Activated T-helper 1 cell treated with anti-CD3 and anti-CD28 coated beads, Interleukin-12 subunit alpha, Interleukin-12 subunit beta, Interleukin-2, Interleukin-4 antibody, amounts not matched to agents 30 ng/mL and 10 ng/mL and 1 ng/mL, durations not matched to agents 14 hours and 24 hours and 36 hours (primary cell): ENCODE measurements around the gene PAX7. TPM values are rescaled to one million over a fixed set of nuclear protein-coding genes. Genes with fewer than 3 reads are reported as not detected.
"Not testable (repeated sequence)": the region's sequence is repeated elsewhere in the genome, so short reads cannot be mapped to it uniquely, and the experiment has no call there.

Experiments
- DNase-seq: peaks from one replicate; pipeline ENCODE4 v3.0.0; 2021; ENCODE audit warnings: low spot score
- H3K27ac Mint-ChIP-seq: one replicate; pipeline ENCODE4 v1.8.0; 2021; ENCODE audit warnings: mild to moderate bottlenecking, mixed read lengths
- H3K27me3 Mint-ChIP-seq: one replicate; pipeline ENCODE4 v1.8.0; 2022; ENCODE audit warnings: mild to moderate bottlenecking, moderate library complexity, mixed read lengths; ENCODE audit not compliant: insufficient read depth
- H3K36me3 Mint-ChIP-seq: one replicate; pipeline ENCODE4 v1.8.0; 2021; ENCODE audit warnings: low read depth, mixed read lengths
- H3K4me1 Mint-ChIP-seq: one replicate; pipeline ENCODE4 v1.8.0; 2021; ENCODE audit warnings: low read depth, mixed read lengths
- H3K4me3 Mint-ChIP-seq: one replicate; pipeline ENCODE4 v1.8.0; 2021; ENCODE audit warnings: mild to moderate bottlenecking, moderate library complexity, mixed read lengths
- H3K9me3 Mint-ChIP-seq: one replicate; pipeline ENCODE4 v1.8.0; 2021; ENCODE audit warnings: mixed read lengths
- intact Hi-C: fragments of 100-400 bp; cut with micrococcal nuclease; formaldehyde crosslinking; loops from one replicate; pipeline ENCODE4 v1.15.1; 2024
- total RNA-seq: library from RNA; stranded (reverse); gene quantifications from 2 replicates; pipeline ENCODE4 v1.2.3, GENCODE V29; 2022

PAX7 gene
- total RNA-seq: not detected in 2 replicates

DNA sequence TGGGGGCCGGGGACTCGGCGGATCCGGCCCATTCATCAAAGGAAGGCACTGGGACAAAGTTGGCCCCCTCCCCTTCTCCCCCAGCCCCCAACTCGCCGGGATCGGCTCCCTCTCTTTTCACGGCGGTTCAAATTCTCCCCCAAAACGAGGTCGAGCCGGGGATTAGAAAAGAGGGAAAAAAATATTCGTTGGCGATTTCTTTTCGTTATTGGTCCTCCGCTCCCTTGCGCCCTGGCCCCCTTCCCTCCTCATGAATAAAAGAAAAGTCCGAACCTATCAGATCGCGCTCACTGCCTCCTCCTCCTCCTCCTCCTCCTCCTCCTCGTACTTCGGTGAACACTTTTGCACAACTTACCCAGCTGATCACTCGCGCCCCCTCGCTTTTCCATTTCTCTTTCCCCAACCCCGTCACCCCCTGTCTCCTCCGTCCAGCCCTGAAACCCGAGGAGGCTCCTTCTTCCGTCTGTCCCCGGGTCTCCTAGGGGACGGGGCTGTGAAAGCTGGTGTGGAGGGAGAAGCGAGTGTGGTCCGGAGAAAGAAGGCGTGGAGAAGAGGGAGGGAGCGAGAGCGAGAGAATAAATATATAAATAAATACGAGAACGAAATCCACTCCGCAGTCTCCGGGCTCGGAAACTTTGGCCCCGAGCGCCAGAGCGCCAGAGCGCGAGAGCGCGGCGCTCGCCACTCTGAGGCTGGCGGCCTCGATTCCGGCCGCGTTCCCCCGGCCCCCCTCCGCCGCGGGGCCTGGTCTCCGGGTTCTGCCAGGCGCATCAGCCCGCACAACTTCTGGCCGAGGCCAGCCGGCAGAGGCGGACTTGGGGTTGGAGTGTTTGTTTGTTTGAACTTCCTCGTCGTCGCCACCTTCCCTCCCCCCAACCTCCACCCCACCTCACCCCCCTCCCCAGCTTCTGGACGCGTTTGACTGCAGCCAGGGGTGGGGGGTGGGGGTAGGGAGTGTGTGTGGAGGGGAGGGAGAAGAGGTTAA is at the start of gene PAX7:
TSS of gene PAX7 (plus strand) at position 336 of the 985 bp plus-strand sequence. CDS start 758 bp downstream, outside the sequence.
- Mint-ChIP-seq H3K4me1 (no peaks in the 10 kb centered on the region), H3K27ac (peak within 1 kb of the TSS; percentile 68), H3K4me3 (no peak within 1 kb of the TSS), H3K36me3 (peaks cover 10% of the 10 kb centered on the region), H3K27me3 (peaks cover 80% of the 10 kb centered on the region), H3K9me3 (no peaks in the 10 kb centered on the region)
- intact Hi-C loops: loop anchor here (10.0 kb wide), 1 partner anchor 1854 kb away; the partner anchor contains the start of gene CAMK2N1
- DNase-seq: no peak

GRCh38 chr1:18581420-18581880 is 49.2 kb upstream of the PAX7 start:
- no peak overlapping the region for H3K4me3 Mint-ChIP-seq
- H3K27ac Mint-ChIP-seq: no peak overlapping the region
- peak; percentile 9 for DNase-seq
- no peaks in the 10 kb centered on the region for H3K36me3 Mint-ChIP-seq
- H3K27me3 Mint-ChIP-seq: peaks cover 1% of the 10 kb centered on the region
- intact Hi-C loops: loop anchor here (5.0 kb wide), 1 partner anchor 919 kb away; no protein-coding TSS in a partner anchor
- no peaks in the 10 kb centered on the region for H3K9me3 Mint-ChIP-seq
- H3K4me1 Mint-ChIP-seq: no peaks in the 10 kb centered on the region

GRCh38 chr1:18582890-18583289 is 47.8 kb upstream of the PAX7 start:
- Mint-ChIP-seq H3K27me3 (peaks cover 1% of the 10 kb centered on the region), H3K4me1 (no peaks in the 10 kb centered on the region), H3K27ac (no peak overlapping the region), H3K4me3 (no peak overlapping the region), H3K36me3 (no peaks in the 10 kb centered on the region), H3K9me3 (no peaks in the 10 kb centered on the region)
- no peak for DNase-seq
- intact Hi-C loops: loop anchor here (5.0 kb wide), 1 partner anchor 921 kb away; no protein-coding TSS in a partner anchor

DNA sequence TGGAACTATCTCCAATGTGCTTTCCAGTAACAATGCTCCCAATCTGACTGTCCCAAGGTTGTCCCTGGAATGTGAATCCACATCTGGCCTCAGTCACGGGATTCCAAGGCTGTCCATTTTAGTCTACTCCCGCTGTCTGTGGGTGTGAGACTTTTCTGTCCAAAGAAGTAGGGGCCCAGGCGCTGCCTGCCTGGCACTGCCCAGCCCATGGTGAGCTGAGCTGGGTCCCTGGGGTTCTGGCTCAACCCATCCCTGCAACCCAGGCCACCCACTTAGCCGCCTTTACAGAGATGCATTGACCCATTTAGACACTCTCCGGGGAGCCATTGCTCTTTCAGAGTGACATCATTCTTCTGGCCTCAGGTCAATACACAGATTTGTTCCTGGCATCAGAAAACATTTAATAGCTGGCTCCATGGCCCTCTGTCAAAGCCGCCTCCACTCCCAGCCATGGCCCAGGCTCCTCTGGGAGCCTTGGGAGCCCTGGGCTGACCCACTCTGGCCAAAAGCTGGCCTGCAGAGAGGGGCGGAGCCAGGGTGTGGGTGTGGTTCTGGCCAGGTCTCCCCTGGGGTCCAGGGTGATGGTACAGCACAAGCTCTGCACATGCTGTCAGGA is 47.2 kb upstream of the PAX7 start:
- Mint-ChIP-seq H3K4me1 (no peaks in the 10 kb centered on the region), H3K27ac (no peak overlapping the region), H3K4me3 (no peak overlapping the region), H3K36me3 (no peaks in the 10 kb centered on the region), H3K27me3 (peaks cover 1% of the 10 kb centered on the region), H3K9me3 (no peaks in the 10 kb centered on the region)
- intact Hi-C loops: loop anchor here (5.0 kb wide), 1 partner anchor 921 kb away; no protein-coding TSS in a partner anchor
- DNase-seq: no peak

DNA sequence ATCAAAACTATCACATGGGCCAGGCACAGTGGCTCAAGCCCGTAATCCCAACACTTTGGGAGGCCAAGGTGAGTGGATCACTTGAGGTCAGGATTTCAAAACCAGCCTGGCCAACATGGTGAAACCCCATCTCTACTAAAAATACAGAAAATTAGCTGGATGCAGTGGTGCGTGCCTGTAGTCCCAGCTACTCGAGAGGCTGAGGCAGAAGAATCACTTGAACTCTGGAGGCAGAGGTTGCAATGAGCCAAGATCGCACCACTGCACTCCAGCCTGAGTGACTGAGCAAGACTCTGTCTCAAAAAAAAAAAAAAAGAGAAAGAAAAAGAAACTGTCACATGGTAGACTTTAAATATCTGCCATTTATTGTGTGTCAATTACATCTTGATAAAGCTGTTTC is 44.6 kb upstream of the PAX7 start:
- H3K4me1 Mint-ChIP-seq, H3K36me3 Mint-ChIP-seq, H3K27me3 Mint-ChIP-seq, intact Hi-C loops, H3K4me3 Mint-ChIP-seq, H3K27ac Mint-ChIP-seq, H3K9me3 Mint-ChIP-seq, DNase-seq: not testable (repeated sequence)

DNA sequence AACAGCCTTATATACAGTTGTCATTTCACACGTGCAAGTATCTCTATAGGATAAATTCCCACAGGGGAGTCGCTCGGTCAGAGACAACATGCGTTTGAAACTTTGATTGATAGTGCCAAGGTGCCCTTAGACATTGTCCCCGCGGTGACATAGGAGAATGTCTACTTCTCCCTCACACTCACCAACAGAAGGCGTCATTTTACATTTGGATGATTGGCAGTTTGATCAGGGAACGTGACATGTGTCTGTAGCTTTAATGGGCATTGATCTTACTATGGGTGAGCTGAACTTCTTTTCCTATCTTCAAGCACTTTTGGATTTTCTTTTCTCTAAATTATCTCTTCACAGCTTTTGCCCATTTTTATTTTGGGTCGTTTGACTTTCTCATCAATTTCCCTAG is 42.6 kb upstream of the PAX7 start:
- Mint-ChIP-seq H3K27me3 (peaks cover 2% of the 10 kb centered on the region), H3K9me3 (no peaks in the 10 kb centered on the region), H3K4me1 (no peaks in the 10 kb centered on the region), H3K36me3 (no peaks in the 10 kb centered on the region), H3K4me3 (no peak overlapping the region), H3K27ac (no peak overlapping the region)
- no peak for DNase-seq
- intact Hi-C loops: no loop called here

DNA sequence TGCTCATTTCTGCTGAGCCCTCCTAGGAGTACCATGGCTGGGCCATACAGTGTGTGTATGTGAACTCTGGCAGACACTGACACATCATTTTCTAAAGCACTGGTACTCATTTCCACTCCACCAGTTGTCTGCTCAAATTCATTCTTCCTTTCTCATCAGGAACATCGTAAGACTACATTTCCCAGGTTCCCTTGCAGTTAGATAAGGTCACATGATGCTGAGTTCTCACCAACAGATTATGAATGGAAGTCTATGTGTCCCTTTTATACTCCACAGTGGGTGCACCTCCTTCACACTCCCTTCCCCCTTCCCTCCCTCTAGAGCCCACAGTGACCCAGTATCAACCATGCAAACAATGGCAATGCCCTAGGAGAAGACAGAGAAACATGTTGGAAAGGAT is 38.3 kb upstream of the PAX7 start:
- no peak for DNase-seq
- Mint-ChIP-seq H3K27me3 (peaks cover 4% of the 10 kb centered on the region), H3K27ac (no peak overlapping the region), H3K4me3 (no peak overlapping the region), H3K4me1 (no peaks in the 10 kb centered on the region), H3K9me3 (no peaks in the 10 kb centered on the region), H3K36me3 (no peaks in the 10 kb centered on the region)
- intact Hi-C loops: no loop called here

DNA sequence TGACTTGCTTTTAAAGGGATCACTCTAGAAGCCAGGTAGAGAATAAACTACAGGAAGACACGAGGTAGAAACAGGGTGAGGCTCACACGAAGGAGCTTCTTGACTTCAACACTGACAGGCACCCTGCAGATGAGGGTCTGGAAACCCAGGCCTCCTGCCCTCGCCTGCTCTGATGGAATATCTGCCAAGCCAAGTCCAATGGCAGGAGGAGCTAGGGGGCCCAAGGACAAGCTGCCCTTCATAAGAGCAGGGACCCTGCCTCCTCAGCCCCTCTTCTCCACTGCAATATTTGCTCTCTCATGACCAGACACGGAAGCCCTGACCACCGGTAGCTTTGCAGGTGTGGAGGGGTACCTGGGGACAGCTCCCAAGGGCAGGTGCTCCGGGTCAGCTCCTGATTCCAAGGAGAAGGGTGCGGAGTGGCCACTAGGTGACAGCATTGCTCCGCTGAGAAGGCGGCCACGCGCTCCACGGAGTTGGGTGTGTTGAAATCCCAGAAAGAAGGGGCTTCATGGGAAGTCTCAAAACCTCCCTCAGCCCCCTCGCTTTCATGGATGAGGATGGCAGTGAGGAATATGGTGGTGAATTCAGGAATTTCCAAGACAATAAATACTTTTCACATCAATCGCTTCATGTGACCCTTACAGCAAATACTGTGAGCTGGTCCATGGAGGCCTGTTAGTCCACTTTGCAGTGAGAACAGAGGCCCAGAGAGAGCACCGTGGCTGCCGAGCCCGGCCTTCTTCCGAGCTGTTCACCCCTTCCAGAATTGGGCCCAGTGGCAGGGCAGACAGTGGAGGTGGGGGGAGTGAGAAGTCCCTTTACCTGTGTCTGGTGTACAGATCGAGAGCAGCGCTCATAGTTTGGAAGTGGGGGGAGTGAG is 33.2 kb upstream of the PAX7 start:
- H3K27me3 Mint-ChIP-seq: peaks cover 10% of the 10 kb centered on the region

DNA sequence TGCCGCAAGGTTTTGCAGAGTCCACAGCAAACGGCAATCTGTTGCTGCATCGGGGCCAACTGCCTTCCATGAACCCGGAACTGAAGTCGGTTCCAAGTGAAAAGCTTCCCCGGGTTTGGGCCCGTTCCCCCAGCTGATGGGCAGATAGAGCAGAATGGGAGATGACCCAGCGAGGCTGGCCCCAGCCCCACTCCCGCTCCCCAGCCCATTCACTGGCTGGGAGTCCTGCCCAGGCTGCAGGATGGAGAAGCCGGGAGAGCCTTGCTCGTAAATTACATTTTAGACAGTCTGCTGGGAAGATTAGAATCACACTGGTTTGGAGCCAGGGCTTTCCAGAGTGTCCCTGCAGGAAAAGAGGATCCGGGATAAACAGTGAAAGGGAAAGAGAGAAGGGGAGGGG is 31.6 kb upstream of the PAX7 start:
- peaks cover 10% of the 10 kb centered on the region for H3K27me3 Mint-ChIP-seq
- no peaks in the 10 kb centered on the region for H3K4me1 Mint-ChIP-seq
- intact Hi-C loops: no loop called here

More for the DNA sequence above, 33.2 kb upstream of the PAX7 start:
- Mint-ChIP-seq H3K27ac (no peak overlapping the region), H3K9me3 (no peaks in the 10 kb centered on the region), H3K36me3 (no peaks in the 10 kb centered on the region), H3K4me3 (no peak overlapping the region), H3K4me1 (no peaks in the 10 kb centered on the region)
- intact Hi-C loops: loop anchor here (1.0 kb wide), 2 partner anchors 84 to 278 kb away; no protein-coding TSS in a partner anchor
- DNase-seq: peak; percentile 17

GRCh38 chr1:18599704-18600103 is 30.9 kb upstream of the PAX7 start:
- H3K36me3 Mint-ChIP-seq: no peaks in the 10 kb centered on the region
- no peaks in the 10 kb centered on the region for H3K4me1 Mint-ChIP-seq
- no peaks in the 10 kb centered on the region for H3K9me3 Mint-ChIP-seq
- intact Hi-C loops: no loop called here
- no peak overlapping the region for H3K27ac Mint-ChIP-seq
- no peak for DNase-seq
- H3K27me3 Mint-ChIP-seq: peaks cover 8% of the 10 kb centered on the region
- H3K4me3 Mint-ChIP-seq: no peak overlapping the region

More for the DNA sequence above, 31.6 kb upstream of the PAX7 start:
- Mint-ChIP-seq H3K9me3 (no peaks in the 10 kb centered on the region), H3K4me3 (no peak overlapping the region), H3K36me3 (no peaks in the 10 kb centered on the region), H3K27ac (no peak overlapping the region)
- DNase-seq: no peak

DNA sequence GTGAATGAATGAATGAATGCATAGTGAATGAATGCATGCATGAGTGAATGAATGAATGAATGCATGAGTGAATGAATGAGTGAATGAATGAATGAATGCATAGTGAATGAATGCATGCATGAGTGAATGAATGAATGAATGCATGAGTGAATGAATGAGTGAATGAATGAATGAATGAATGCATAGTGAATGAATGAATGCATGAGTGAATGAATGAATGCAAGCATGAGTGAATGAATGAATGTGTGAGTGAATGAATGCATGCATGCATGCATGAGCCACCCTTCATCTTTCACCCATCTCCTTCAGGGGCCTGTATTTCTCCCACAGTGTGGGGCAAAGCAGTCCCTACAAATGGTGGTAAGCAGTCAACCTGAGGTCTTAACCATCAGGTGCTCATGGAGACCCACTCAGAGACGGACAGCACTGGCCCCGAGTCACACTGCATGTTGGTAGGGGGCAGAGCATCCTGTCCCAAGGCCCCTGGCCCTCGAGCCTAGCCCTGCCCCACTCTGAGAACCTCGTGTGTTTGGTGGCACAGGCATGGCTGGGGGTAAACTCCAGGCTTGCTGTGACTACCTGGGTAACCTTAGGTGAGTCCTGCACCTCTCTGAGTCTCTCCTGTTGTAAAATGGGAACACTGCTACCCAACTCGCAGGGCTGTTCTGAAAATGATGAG is 28.0 kb upstream of the PAX7 start:
- no peaks in the 10 kb centered on the region for H3K4me1 Mint-ChIP-seq
- intact Hi-C loops: no loop called here

More for the DNA sequence above, 28.0 kb upstream of the PAX7 start:
- no peak overlapping the region for H3K27ac Mint-ChIP-seq
- DNase-seq: no peak
- H3K4me3 Mint-ChIP-seq: no peak overlapping the region
- no peaks in the 10 kb centered on the region for H3K9me3 Mint-ChIP-seq
- H3K27me3 Mint-ChIP-seq: peaks cover 5% of the 10 kb centered on the region
- H3K36me3 Mint-ChIP-seq: no peaks in the 10 kb centered on the region
